CD14-positive monocyte (primary cell): Measurements from ENCODE around the gene SLC35A2. TPM values are rescaled to one million over a fixed set of nuclear protein-coding genes. Genes with fewer than 3 reads are reported as not detected.
A peak's percentile ranks its signal among the peaks of the same experiment; 100 is the strongest.

Experiments
- DNase-seq, 3 donors: peaks; one replicate each; pipeline ENCODE4 v3.0.0-alpha.2; 2011 to 2022
- H2AFZ ChIP-seq: 2 replicates; pipeline ENCODE4 v1.6.0; 2012; ENCODE audit warnings: mild to moderate bottlenecking, low read depth, low read length, inconsistent platforms; ENCODE audit not compliant: insufficient read depth, poor library complexity, severe bottlenecking
- H3K27ac ChIP-seq, 2 donors: 1 replicate in 1 of 2; 2 replicates in 1 of 2; pipeline ENCODE4 v1.5.1; 2012 to 2013; ENCODE audit warnings: low read length in 2 of 2, control low read depth in 1 of 2, inconsistent platforms in 1 of 2, low read depth in 1 of 2, mild to moderate bottlenecking in 1 of 2
- H3K27me3 ChIP-seq, 2 donors: one replicate each; pipeline versions ENCODE4 v1.6.0 to v1.6.1; 2011 to 2013; ENCODE audit warnings: low read length in 2 of 2; ENCODE audit not compliant: control insufficient read depth in 2 of 2, insufficient read depth in 2 of 2
- H3K36me3 ChIP-seq, 2 donors: replicated peaks in 1 of 2; 1 replicate in 1 of 2; 2 replicates in 1 of 2; pipeline versions ENCODE4 v1.5.1 to v1.6.1; 2012 to 2013; ENCODE audit warnings: low read length in 2 of 2, control low read depth in 1 of 2, inconsistent platforms in 1 of 2, mild to moderate bottlenecking in 1 of 2; ENCODE audit not compliant: insufficient read depth in 2 of 2, control insufficient read depth in 1 of 2
- H3K4me1 ChIP-seq, 2 donors: 1 replicate in 1 of 2; 2 replicates in 1 of 2; pipeline versions ENCODE4 v1.5.1 to v1.6.1; 2012 to 2013; ENCODE audit warnings: low read length in 2 of 2, control low read depth in 1 of 2, inconsistent platforms in 1 of 2, mild to moderate bottlenecking in 1 of 2, moderate library complexity in 1 of 2; ENCODE audit not compliant: insufficient read depth in 2 of 2, control insufficient read depth in 1 of 2
- H3K4me2 ChIP-seq: replicated peaks from 2 replicates; pipeline ENCODE3; 2012; ENCODE audit warnings: low read length, moderate library complexity, mild to moderate bottlenecking; ENCODE audit not compliant: poor library complexity, severe bottlenecking; ENCODE audit errors: extremely low read depth
- H3K4me3 ChIP-seq, 3 experiments: fragments of 200-600 bp in 1 of 3; sonication (generic) in 1 of 3; replicated peaks in 1 of 3; 1 replicate in 2 of 3; 2 replicates in 1 of 3; pipeline ENCODE4 v1.5.1; 2011 to 2013; ENCODE audit warnings: low read length in 3 of 3, mild to moderate bottlenecking in 3 of 3, control low read depth in 2 of 3, low read depth in 2 of 3, inconsistent platforms in 1 of 3, moderate library complexity in 1 of 3
- H3K79me2 ChIP-seq: 2 replicates; pipeline ENCODE4 v1.6.0; 2012; ENCODE audit warnings: mild to moderate bottlenecking, control low read depth, inconsistent platforms, low read length, moderate library complexity; ENCODE audit not compliant: insufficient read depth
- H3K9ac ChIP-seq: 2 replicates; pipeline ENCODE4 v1.6.0; 2017; ENCODE audit warnings: low read length, mild to moderate bottlenecking; ENCODE audit not compliant: insufficient read depth, poor library complexity, severe bottlenecking
- H3K9me3 ChIP-seq, 2 donors: replicated peaks in 1 of 2; 1 replicate in 1 of 2; 2 replicates in 1 of 2; pipeline versions ENCODE4 v1.5.1 to v1.6.1; 2012 to 2013; ENCODE audit warnings: low read length in 2 of 2, control low read depth in 1 of 2; ENCODE audit not compliant: control insufficient read depth in 1 of 2, insufficient read depth in 1 of 2
- H4K20me1 ChIP-seq: 2 replicates; pipeline ENCODE4 v1.6.0; 2012; ENCODE audit warnings: mild to moderate bottlenecking, low read length, control low read depth, moderate library complexity; ENCODE audit not compliant: insufficient read depth
- H3K27ac Mint-ChIP-seq, 7 donors: one replicate each; pipeline ENCODE4 v1.8.0; 2020; ENCODE audit warnings: mild to moderate bottlenecking in 7 of 7, mixed read lengths in 7 of 7, moderate library complexity in 6 of 7, inconsistent platforms in 2 of 7
- H3K27me3 Mint-ChIP-seq, 3 donors: one replicate each; pipeline ENCODE4 v1.8.0; 2021 to 2022; ENCODE audit warnings: low read depth in 3 of 3, mild to moderate bottlenecking in 3 of 3, mixed read lengths in 3 of 3, moderate library complexity in 3 of 3, inconsistent platforms in 1 of 3
- H3K36me3 Mint-ChIP-seq, 2 donors: one replicate each; pipeline ENCODE4 v1.8.0; 2020; ENCODE audit warnings: mixed read lengths in 2 of 2, inconsistent platforms in 1 of 2, mild to moderate bottlenecking in 1 of 2
- H3K4me1 Mint-ChIP-seq: one replicate; pipeline ENCODE4 v1.8.0; 2020; ENCODE audit warnings: mild to moderate bottlenecking, mixed read lengths
- H3K4me3 Mint-ChIP-seq, 2 donors: one replicate each; pipeline ENCODE4 v1.8.0; 2020; ENCODE audit warnings: mild to moderate bottlenecking in 2 of 2, mixed read lengths in 2 of 2, moderate library complexity in 1 of 2
- H3K9me3 Mint-ChIP-seq, 7 donors: one replicate each; pipeline ENCODE4 v1.8.0; 2020 to 2022; ENCODE audit warnings: mixed read lengths in 7 of 7, mild to moderate bottlenecking in 6 of 7, moderate library complexity in 6 of 7, inconsistent platforms in 2 of 7
- CTCF ChIP-seq: fragments of 200-600 bp; IDR thresholded peaks from one replicate; pipeline ENCODE4 v1.8.0; 2022; ENCODE audit warnings: antibody characterized with exemption, mild to moderate bottlenecking
- WGBS: methylation state at CpG from one replicate; pipeline ENCODE4 v1.1.5; 2013; ENCODE audit warnings: missing lambda C conversion rate; ENCODE audit not compliant: insufficient coverage; 5-methylcytosine and 5-hydroxymethylcytosine counted together
- intact Hi-C, 2 donors: fragments of 100-400 bp; cut with micrococcal nuclease; formaldehyde crosslinking; loops; one replicate each; pipeline versions ENCODE4 v1.15.0 to v1.15.1; 2023
- polyA plus RNA-seq, 3 donors: library from polyadenylated mRNA; depleted of rRNA in 1 of 3; unstranded in 2 of 3; stranded (reverse) in 1 of 3; fragments of 300-500 nt in 2 of 3; fragments of >200 nt in 1 of 3; fragmentation: Illumina TruSeq in 2 of 3; gene quantifications; 1 replicate in 2 of 3; 2 replicates in 1 of 3; pipeline ENCODE4 v1.2.3, GENCODE V29; 2012 to 2021

Gene SLC35A2
- polyA plus RNA-seq, 3 donors, result 14.3 to 21.6 (median 18.4) TPM

GRCh38 chrX:48905090-48905790 lies 6.2 kb downstream of the SLC35A2 start:
- Histone ChIP-seq H3K9me3 (no peaks in the 10 kb centered on the region), H3K9ac (no peak overlapping the region), H3K27ac (no peak overlapping the region), H4K20me1 (peaks cover 11% of the 10 kb centered on the region), H2AFZ (no peak overlapping the region), H3K4me2 (no peak overlapping the region), H3K4me1 (peaks cover under 1 to 2% of the 10 kb centered on the region in 2 donors), H3K4me3 (no peak overlapping the region), H3K79me2 (peaks cover 5% of the 10 kb centered on the region), H3K27me3 (no peaks in the 10 kb centered on the region), H3K36me3 (peaks cover 34 to 66% of the 10 kb centered on the region in 2 donors)
- intact Hi-C loops, result no loop called here
- TF ChIP-seq CTCF, result no peak
- no peak for DNase-seq
- peaks cover 0 to 3% (median 0%) of the 10 kb centered on the region in 3 donors for H3K27me3 Mint-ChIP-seq
- WGBS, result 95% methylated on average over 17 of the region's 20 CpGs
- peaks cover 2% of the 10 kb centered on the region for H3K4me1 Mint-ChIP-seq
- peaks cover 0 to 3% (median 0%) of the 10 kb centered on the region in 7 donors for H3K9me3 Mint-ChIP-seq
- no peak overlapping the region for H3K4me3 Mint-ChIP-seq
- H3K36me3 Mint-ChIP-seq, result peaks cover 35 to 60% of the 10 kb centered on the region in 2 donors
- H3K27ac Mint-ChIP-seq, result no peak overlapping the region

- no peak overlapping the region for H3K4me3 ChIP-seq
- Mint-ChIP-seq H3K36me3 (peaks cover 35 to 58% of the 10 kb centered on the region in 2 donors), H3K9me3 (peaks cover 0 to 3% (median 0%) of the 10 kb centered on the region in 7 donors), H3K27ac (peak overlapping the region in 1 of 7 donors; percentile 13), H3K27me3 (peaks cover 0 to 3% (median 0%) of the 10 kb centered on the region in 3 donors), H3K4me3 (no peak overlapping the region), H3K4me1 (no peaks in the 10 kb centered on the region)
- TF ChIP-seq CTCF, result no peak
- no peaks in the 10 kb centered on the region for H3K4me1 ChIP-seq
- H2AFZ ChIP-seq, result no peak overlapping the region
- H3K4me2 ChIP-seq, result no peak overlapping the region
- H3K9me3 ChIP-seq, result no peaks in the 10 kb centered on the region
- H3K9ac ChIP-seq, result no peak overlapping the region
- WGBS, result 98% methylated on average over 10 of the region's 14 CpGs
- peaks cover under 1% of the 10 kb centered on the region for H3K79me2 ChIP-seq
- DNase-seq, result no peak
- H4K20me1 ChIP-seq, result peaks cover 13% of the 10 kb centered on the region
- H3K36me3 ChIP-seq, result peaks cover 34 to 65% of the 10 kb centered on the region in 2 donors
- intact Hi-C loops, result no loop called here
- no peaks in the 10 kb centered on the region for H3K27me3 ChIP-seq
- H3K27ac ChIP-seq, result no peak overlapping the region
These were observed 6.8 kb downstream of the SLC35A2 start for GRCh38 chrX:48904626-48905025.
